Neural cell (in vitro differentiated cells): ENCODE results near the gene SELENOW. TPM values are rescaled to one million over a fixed set of nuclear protein-coding genes. Genes with fewer than 3 reads are reported as not detected.

ENCODE experiments used
- H2AFZ ChIP-seq: fragments of 200-600, 300-800 bp; sonication (generic), shearing (Covaris generic); 2 replicates; pipeline ENCODE4 v1.6.0; 2014; ENCODE audit warnings: low read depth, mild to moderate bottlenecking, antibody characterized with exemption, low read length, moderate library complexity
- H3F3A ChIP-seq: fragments of 200-600 bp; shearing (Covaris generic); 2 replicates; pipeline ENCODE4 v1.6.1; 2016; ENCODE audit warnings: mild to moderate bottlenecking, moderate library complexity, mixed read lengths, antibody characterized with exemption, low read length; ENCODE audit not compliant: insufficient read depth, poor library complexity, severe bottlenecking
- H3K27ac ChIP-seq: fragments of 200-600, 300-800 bp; sonication (generic), shearing (Covaris generic); 2 replicates; pipeline ENCODE4 v1.5.1; 2014; ENCODE audit warnings: mild to moderate bottlenecking, low read length, moderate library complexity
- H3K27me3 ChIP-seq: fragments of 300-800, 200-600 bp; sonication (generic), shearing (Covaris generic); 2 replicates; pipeline ENCODE4 v1.6.0; 2014; ENCODE audit warnings: mild to moderate bottlenecking, low read depth, low read length, moderate library complexity; ENCODE audit not compliant: insufficient read depth
- H3K36me3 ChIP-seq: fragments of 300-800, 200-600 bp; sonication (generic), shearing (Covaris generic); 2 replicates; pipeline ENCODE4 v1.5.1; 2014; ENCODE audit warnings: mild to moderate bottlenecking, antibody characterized with exemption, low read length, moderate library complexity; ENCODE audit not compliant: insufficient read depth
- H3K4me2 ChIP-seq: fragments of 300-800, 200-600 bp; sonication (generic), shearing (Covaris generic); 2 replicates; pipeline ENCODE4 v1.6.0; 2014; ENCODE audit warnings: mild to moderate bottlenecking, low read length
- H3K4me3 ChIP-seq: fragments of 300-800, 200-600 bp; sonication (generic), shearing (Covaris generic); 2 replicates; pipeline ENCODE4 v1.5.1; 2014; ENCODE audit warnings: mild to moderate bottlenecking, low read length, moderate library complexity
- H3K79me2 ChIP-seq: fragments of 200-600 bp; shearing (Covaris generic); replicated peaks from 2 replicates; pipeline ENCODE4 v1.6.0; 2014; ENCODE audit warnings: mild to moderate bottlenecking, low read length, moderate library complexity; ENCODE audit not compliant: insufficient read depth
- H3K9ac ChIP-seq: fragments of 300-800, 200-600 bp; sonication (generic), shearing (Covaris generic); 2 replicates; pipeline ENCODE4 v1.6.1; 2016; ENCODE audit warnings: mild to moderate bottlenecking, low read length, mixed read lengths
- H3K9me2 ChIP-seq: fragments of 200-600 bp; shearing (Covaris generic); 2 replicates; pipeline ENCODE4 v1.6.1; 2016; ENCODE audit warnings: mild to moderate bottlenecking, low read length, mixed read lengths; ENCODE audit not compliant: insufficient read depth
- H3K9me3 ChIP-seq: fragments of 200-600, 300-800 bp; sonication (generic), shearing (Covaris generic); 2 replicates; pipeline ENCODE4 v1.6.1; 2016; ENCODE audit warnings: mild to moderate bottlenecking, mixed run types, low read length, moderate library complexity, mixed read lengths
- H4K20me1 ChIP-seq: fragments of 200-600 bp; shearing (Covaris generic); 2 replicates; pipeline ENCODE4 v1.6.1; 2016; ENCODE audit warnings: mild to moderate bottlenecking, mixed run types; ENCODE audit not compliant: insufficient read depth
- CTCF ChIP-seq: fragments of 450-650 bp; IDR thresholded peaks from 2 replicates; pipeline ENCODE4 v1.5.1; 2014; ENCODE audit warnings: antibody characterized with exemption, mild to moderate bottlenecking, moderate library complexity; ENCODE audit not compliant: poor library complexity, severe bottlenecking
- EP300 ChIP-seq: fragments of 450-650 bp; conservative IDR thresholded peaks from 2 replicates; pipeline ENCODE4 v1.6.1; 2014; ENCODE audit warnings: antibody characterized with exemption, mild to moderate bottlenecking, moderate library complexity; ENCODE audit not compliant: poor library complexity, severe bottlenecking
- EZH2 ChIP-seq: fragments of 200-600, 300-800 bp; shearing (Covaris generic), sonication (generic); IDR thresholded peaks from 2 replicates; pipeline ENCODE4 v1.6.1; 2014; ENCODE audit warnings: antibody characterized with exemption, low read length, borderline replicate concordance, mild to moderate bottlenecking; ENCODE audit not compliant: insufficient read depth, poor library complexity, severe bottlenecking
- MXI1 ChIP-seq: fragments of 450-650 bp; conservative IDR thresholded peaks from 2 replicates; pipeline ENCODE4 v1.6.1; 2014; ENCODE audit warnings: antibody characterized with exemption, mild to moderate bottlenecking; ENCODE audit not compliant: poor library complexity, severe bottlenecking
- POLR2AphosphoS5 ChIP-seq: IDR thresholded peaks from 2 replicates; pipeline ENCODE4 v1.6.1; 2012
- RAD21 ChIP-seq: fragments of 450-650 bp; conservative IDR thresholded peaks from 2 replicates; pipeline ENCODE4 v1.6.1; 2014; ENCODE audit warnings: antibody characterized with exemption, mild to moderate bottlenecking, moderate library complexity
- REST ChIP-seq: IDR thresholded peaks from 2 replicates; pipeline ENCODE4 v1.6.1; 2012; ENCODE audit warnings: borderline replicate concordance
- SMC3 ChIP-seq: fragments of 450-650 bp; conservative IDR thresholded peaks from 2 replicates; pipeline ENCODE4 v1.6.1; 2014; ENCODE audit warnings: antibody characterized with exemption, mild to moderate bottlenecking, moderate library complexity; ENCODE audit not compliant: poor library complexity
- TAF1 ChIP-seq: IDR thresholded peaks from 2 replicates; pipeline ENCODE4 v1.6.1; 2012; ENCODE audit warnings: low read depth
- polyA minus RNA-seq: library from RNA; depleted of rRNA, polyadenylated mRNA; stranded (reverse); fragments of >200 nt; gene quantifications from 2 replicates; pipeline ENCODE4 v1.2.3, GENCODE V29; 2014
- polyA plus RNA-seq: library from polyadenylated mRNA; depleted of rRNA; stranded (reverse); fragments of >200 nt; gene quantifications from 2 replicates; pipeline ENCODE4 v1.2.3, GENCODE V29; 2014

The SELENOW gene
- polyA plus RNA-seq (811 and 902 TPM in 2 replicates), polyA minus RNA-seq (227 and 240 TPM in 2 replicates)

GRCh38 chr19:47778049-47778953 is at the start of gene SELENOW:
SELENOW (plus strand) TSS chr19:47778703; CDS start chr19:47778786, 83 bp downstream.
- Histone ChIP-seq H3K27ac (peak within 1 kb of the TSS; percentile 81), H3K9me2 (no peaks in the 10 kb centered on the region), H3F3A (no peaks in the 10 kb centered on the region), H3K36me3 (no peaks in the 10 kb centered on the region), H3K79me2 (peaks cover 14% of the 10 kb centered on the region), H3K9me3 (no peaks in the 10 kb centered on the region), H3K9ac (peak within 1 kb of the TSS; percentile 87), H2AFZ (peak within 1 kb of the TSS; percentile 100), H3K4me2 (peak within 1 kb of the TSS; percentile 83), H3K27me3 (no peaks in the 10 kb centered on the region), H4K20me1 (no peaks in the 10 kb centered on the region), H3K4me3 (peak within 1 kb of the TSS; percentile 97)
- peak; percentile 63 for TF ChIP-seq EP300
- no peak for TF ChIP-seq EZH2
- TF ChIP-seq CTCF: no peak
- TF ChIP-seq MXI1: peak; percentile 68
- peak; percentile 88 for TF ChIP-seq POLR2AphosphoS5
- peak; percentile 92 for TF ChIP-seq TAF1
- TF ChIP-seq SMC3: peak; percentile 28
- TF ChIP-seq REST: peak; percentile 68
- peak; percentile 21 for TF ChIP-seq RAD21

- Histone ChIP-seq H3K27me3 (peaks cover 6% of the 10 kb centered on the region), H3K4me3 (peak overlapping the region; percentile 30), H3F3A (no peaks in the 10 kb centered on the region), H3K4me2 (no peak overlapping the region), H3K9me3 (no peaks in the 10 kb centered on the region), H3K36me3 (no peaks in the 10 kb centered on the region), H3K9ac (no peak overlapping the region), H4K20me1 (no peaks in the 10 kb centered on the region), H3K79me2 (no peaks in the 10 kb centered on the region), H2AFZ (no peak overlapping the region), H3K9me2 (no peaks in the 10 kb centered on the region), H3K27ac (no peak overlapping the region)
- no peak for TF ChIP-seq POLR2AphosphoS5
- TF ChIP-seq MXI1: no peak
- TF ChIP-seq RAD21: no peak
- no peak for TF ChIP-seq EZH2
- TF ChIP-seq REST: no peak
- no peak for TF ChIP-seq CTCF
- no peak for TF ChIP-seq EP300
These were observed 49.1 kb upstream of the SELENOW start for GRCh38 chr19:47729468-47729798.
